Measurements from ENCODE around the gene EEF1AKMT1. TPM values are rescaled to one million over a fixed set of nuclear protein-coding genes. Genes with fewer than 3 reads are reported as not detected.
A peak's percentile ranks its signal among the peaks of the same experiment; 100 is the strongest.

The EEF1AKMT1 gene, protein sequence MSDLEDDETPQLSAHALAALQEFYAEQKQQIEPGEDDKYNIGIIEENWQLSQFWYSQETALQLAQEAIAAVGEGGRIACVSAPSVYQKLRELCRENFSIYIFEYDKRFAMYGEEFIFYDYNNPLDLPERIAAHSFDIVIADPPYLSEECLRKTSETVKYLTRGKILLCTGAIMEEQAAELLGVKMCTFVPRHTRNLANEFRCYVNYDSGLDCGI
- 9.0 TPM for total RNA-seq
- long read RNA-seq, transcript EEF1AKMT1-202 (5 exons, 1,042 nt): major isoform, 6 of 16 reads
- long read RNA-seq, partial matches to known transcripts: 5 of 16 reads
- long read RNA-seq, other reads (novel, unspliced or antisense): 5 of 16 reads

DNA sequence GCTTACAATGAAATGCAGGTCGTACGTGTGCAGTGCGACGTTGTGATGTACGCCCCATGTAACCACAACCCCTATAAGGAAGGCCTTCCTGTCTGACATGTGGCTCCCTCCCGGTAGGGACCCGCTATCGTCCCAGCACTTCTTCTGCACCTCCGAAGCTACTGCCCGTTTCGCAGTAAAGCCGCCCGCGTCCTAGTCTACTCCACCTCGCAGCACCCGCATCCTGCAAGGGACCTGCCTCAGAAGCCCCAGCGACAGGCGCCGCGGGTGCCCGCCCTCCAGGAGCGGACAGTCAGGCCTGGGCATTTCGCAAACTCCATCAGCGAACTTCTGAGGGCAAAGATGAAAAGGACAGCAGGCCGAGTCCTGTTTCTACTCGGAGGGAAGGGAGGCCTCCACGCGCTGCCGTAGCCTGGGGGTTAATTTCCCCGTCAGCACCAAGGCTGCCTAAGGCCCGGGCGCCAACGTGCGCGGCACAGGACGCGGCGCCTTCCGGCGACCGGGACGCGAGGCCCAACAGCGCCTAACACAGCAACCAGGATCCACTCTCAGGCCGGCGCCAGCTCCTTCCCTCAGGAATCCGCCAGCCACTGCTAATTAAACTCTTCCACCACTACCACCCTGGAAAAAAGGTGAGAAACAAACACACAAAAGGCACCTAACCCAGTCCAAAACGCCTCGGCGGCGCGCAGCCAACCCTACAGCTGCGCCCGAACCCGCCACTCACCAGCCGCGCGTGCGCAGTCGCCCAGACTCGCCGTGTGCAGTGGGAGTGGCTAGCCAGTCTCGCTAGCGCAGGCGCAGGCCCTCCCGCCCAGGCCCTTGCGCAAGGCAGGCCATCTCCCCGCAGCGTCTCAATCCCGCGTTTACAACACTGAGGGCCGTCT lies at the start of gene EEF1AKMT1:
EEF1AKMT1 (minus strand) TSS at position 768 of the 887 bp plus-strand sequence. CDS start 16,363 bp downstream, outside the sequence.
- peak; percentile 98 for DNase-seq (ENCODE audit: low spot score)

DNA sequence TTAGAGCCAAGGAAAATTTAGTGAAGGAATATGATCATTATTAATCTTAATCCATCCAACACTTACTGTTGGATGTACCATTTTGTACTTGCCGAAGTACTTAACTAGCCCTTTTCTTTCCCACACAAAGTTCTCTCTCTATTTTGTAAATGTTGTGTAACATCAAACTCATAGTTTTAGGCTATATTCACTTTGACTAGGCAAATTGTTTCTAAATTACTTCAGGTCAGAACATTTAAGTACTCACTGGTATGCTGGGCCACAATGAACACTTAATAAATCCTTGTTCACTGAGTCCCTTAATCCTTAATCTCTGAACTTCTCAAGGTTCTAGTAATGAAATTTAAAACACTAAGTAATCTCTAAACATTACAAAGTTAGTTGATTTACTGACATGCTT lies 49.3 kb upstream of the EEF1AKMT1 start:
- no peak for DNase-seq (ENCODE audit: low spot score)

DNA sequence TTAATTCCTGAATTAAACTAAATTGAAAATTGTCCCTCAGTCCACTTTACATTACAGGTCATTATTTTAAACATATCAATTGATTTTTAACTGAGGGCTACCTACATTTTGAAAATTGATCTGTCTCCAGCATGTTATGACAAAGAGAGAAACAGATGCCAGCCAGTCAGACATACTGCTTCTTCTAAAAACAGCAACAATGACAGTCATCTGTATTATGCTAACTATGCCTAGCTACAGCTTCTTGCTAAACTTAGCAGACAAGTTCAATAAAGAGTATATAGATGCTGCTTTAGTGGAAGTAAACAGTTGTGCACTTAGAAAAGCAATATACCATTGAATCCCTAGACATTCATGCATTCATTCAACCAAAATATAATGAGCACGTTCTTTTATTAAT lies 48.6 kb upstream of the EEF1AKMT1 start:
- no peak for DNase-seq (ENCODE audit: low spot score)

DNA sequence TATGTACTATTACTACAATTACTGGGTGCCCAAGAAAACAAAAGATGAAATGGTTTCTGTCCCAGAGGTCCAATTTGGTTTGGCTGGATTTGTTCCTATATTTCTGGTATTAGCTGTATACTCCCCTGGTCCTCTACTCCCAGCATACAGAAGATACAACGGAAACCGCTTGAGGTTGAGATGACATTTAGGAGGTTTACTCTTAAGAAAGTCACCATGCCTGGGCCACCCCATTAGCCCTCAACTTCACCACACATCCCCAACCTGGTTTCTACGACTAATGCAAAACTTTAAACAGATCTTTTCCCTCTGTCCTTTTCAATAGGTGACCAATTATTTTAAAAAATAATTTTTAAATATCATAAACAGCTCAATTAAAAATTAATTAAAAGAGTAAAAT lies 46.0 kb upstream of the EEF1AKMT1 start:
- DNase-seq (ENCODE audit: low spot score): no peak

DNA sequence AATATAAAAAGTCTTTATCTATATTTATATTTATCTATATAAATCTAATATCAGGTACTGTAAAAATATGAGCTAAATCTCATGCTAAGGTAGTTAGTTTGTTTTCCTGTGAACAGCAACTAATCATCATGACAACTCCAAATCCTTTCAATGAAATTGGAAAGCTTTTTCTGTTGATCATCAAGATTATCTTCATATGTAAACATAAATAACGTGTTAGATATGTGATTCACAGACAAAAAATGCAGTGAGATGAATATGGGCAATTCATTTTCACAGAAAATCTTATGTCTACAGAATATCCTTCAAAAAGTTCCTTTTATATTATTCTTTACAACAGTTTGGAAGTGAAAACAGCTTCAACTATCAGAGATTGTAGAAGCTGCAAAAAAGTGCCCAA lies 41.7 kb upstream of the EEF1AKMT1 start:
- no peak for DNase-seq (ENCODE audit: low spot score)

DNA sequence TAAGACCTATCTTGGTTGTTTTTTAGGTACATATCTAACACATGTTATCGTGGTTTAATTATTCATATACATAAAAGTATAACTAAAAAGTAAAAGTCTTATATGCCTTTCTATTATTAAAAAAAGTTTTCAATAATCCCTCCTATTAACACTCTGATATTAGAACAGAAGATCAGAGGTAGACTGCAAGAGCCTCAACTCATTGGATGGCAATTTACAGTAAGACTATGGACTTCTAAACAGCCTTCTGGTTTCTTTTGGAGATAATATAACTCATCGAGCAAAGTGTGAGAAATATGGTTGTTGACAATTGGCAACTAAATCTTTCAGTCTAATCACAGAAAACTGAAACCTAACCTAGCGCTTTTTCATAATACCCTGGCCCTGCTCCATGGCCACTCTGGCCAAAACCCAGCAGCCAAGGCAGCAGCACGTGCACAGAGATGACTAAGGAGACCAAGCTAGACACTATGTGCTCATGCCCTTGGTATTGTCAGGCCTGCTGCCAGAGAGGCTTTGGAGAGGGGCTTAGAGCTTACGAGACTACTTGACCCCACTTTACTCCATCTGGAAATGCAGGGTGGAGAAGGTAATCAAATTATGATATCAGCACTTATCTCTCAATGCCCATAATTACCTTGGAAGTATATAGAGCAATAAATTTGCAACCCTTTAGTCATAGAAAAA lies 40.6 kb upstream of the EEF1AKMT1 start:
- no peak for DNase-seq (ENCODE audit: low spot score)

DNA sequence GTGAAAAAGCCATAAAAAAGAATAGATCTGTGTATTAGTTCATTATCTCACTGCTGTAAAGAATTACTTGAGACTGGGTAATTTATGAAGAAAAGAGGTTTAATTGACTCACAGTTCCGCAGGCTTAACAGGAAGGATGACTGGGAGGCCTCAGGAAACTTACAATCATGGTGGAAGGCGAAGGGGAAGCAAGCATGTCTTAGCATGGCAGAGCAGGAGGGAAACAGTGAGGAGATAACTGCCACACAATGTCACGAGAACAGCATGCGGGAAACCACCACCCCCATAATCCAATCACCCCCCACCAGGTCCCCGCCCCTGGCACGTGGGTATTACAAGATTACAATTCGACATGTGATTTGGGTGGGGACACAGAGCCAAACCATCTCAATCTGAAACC lies 39.1 kb upstream of the EEF1AKMT1 start:
- no peak for DNase-seq (ENCODE audit: low spot score)

DNA sequence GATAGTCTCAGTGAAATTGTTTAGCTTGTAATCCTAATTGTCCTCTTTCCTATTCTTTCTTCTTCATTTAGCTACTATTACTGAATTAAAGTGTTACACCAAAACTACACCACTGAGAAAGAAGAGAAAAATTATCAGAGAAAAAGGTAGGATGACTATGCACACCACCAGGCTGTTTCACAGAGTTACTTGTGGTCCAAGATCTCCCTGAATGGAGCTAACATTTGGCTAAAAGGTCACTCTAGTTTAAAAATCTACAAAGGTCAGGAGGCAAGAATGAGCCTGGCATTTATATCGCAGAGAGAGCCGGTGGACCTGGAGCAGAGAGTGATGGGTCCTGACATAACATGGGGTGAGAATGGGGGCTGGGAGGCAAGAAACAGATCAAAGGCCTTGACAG lies 37.0 kb upstream of the EEF1AKMT1 start:
- DNase-seq (ENCODE audit: low spot score): no peak

DNA sequence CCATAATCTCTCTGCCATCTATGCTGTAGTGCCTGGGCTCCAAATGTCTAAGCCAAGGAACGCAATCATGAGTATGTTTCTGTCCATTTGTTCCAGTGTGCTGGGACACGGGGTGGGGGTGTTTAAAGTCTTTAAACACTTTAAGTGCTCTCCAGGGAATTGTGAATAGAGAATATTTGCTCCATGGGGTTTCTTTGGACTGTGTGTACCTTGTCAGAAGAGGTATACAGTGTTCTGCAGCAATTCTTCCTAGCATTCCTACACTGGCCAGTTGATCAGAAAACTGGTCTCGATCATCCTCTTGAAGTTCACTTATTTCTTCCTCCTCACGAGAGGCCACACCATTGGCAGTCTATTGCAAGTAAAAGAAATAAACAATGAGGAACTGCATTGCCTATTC lies 35.1 kb upstream of the EEF1AKMT1 start:
- no peak for DNase-seq (ENCODE audit: low spot score)

DNA sequence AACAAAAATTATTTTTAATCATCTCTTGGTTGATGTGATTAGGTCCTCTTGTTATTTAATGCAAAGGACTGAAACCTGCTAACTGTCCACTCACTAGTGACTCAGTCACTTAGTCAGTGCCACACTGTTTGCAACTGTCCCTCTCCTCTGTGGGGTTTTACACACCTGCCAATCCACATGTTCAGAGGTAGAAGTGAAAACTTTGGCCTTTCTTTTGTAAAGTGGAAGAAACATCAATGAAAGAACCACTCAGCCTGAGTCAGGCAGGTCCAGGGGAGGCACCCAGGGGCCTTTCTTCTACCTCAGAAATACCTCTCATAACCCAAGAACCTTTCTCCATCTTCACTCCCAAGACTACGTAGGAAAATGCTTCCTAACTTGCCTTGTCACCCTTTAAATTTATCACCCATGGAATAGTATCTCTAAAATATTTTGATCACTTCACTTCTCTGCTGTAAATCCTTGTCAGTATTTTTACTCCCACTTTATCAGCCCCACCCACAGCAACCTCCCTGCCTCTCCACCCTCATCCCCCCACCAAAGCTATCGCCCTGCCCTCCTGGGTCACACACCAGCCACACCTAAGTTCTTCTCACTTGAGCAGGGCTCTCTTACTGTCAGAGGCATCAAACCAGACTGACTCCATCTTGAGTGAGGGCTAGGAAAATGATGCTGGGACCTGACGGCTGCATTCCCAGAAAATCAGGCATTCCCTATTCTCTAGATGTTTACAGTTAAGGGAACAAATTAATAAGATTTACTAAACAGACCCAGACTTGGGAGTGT lies 29.6 kb upstream of the EEF1AKMT1 start:
- no peak for DNase-seq (ENCODE audit: low spot score)

DNA sequence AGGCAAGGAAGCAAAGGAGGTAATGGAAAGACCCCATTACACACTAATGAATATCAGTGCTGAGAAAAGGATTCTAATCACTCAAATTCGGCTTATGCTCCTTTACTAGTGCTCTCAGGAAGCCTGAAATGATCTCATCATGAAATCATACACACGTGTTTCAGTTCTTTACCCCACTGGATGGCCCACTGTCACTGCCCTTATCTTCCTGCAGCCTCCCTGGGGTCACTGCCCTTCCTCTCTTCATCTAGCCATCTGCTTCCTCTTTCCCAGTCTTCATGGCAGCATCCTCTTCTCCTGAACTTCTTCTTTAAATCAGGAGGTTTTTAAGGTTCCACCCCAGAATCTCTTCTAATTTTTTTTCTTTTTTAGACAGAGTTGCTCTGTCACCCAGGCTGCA lies 27.9 kb upstream of the EEF1AKMT1 start:
- no peak for DNase-seq (ENCODE audit: low spot score)

DNA sequence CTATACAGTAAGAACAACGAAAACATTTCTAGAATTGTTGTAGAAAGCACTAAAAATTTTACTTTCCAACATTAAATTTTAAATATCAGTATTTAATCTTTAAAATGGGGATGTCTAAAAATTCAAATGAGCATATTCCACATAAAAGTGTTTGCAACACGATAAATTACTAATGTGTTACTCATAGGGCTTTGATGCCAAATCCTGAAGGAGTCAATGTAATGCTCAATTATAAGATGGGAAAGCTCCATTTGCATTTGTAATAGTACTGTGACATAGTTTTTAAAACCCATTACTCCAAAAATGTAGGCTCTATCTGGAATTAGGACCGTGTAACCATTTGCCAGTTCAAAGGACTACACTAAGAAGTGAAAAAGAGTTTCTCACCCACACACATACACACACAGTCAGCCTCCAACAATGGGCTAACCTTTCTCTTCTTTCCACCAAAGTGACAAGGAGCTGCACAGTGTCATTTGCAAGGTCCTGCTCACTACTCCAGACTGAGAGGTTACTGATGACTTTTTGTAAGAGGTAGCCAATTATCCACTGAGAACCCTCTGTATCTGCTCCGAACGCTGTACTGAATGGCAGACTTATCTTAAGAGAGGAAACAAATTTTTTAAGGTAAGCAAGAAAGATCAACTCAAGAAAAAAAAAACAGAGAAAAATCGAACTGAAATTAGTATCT lies 26.1 kb upstream of the EEF1AKMT1 start:
- DNase-seq (ENCODE audit: low spot score): no peak

DNA sequence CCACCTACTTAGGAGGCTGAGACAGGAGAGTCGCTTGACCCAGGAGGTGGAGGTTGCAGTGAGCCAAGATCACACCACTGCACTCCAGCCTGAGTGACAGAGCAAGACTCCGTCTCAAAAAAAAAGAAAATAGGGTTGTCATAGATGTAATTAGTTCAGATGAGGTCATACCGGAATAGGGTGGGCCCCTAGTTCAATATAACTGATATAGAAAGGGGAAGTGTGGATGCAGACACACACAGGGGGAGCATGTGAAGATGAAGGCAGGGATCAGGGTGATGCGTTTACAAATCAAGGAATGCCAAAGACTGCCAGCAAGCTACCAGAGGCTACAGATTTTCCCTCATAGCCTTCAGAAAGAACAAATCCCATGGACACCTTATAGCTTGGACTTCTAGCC lies 24.3 kb upstream of the EEF1AKMT1 start:
- no peak for DNase-seq (ENCODE audit: low spot score)

DNA sequence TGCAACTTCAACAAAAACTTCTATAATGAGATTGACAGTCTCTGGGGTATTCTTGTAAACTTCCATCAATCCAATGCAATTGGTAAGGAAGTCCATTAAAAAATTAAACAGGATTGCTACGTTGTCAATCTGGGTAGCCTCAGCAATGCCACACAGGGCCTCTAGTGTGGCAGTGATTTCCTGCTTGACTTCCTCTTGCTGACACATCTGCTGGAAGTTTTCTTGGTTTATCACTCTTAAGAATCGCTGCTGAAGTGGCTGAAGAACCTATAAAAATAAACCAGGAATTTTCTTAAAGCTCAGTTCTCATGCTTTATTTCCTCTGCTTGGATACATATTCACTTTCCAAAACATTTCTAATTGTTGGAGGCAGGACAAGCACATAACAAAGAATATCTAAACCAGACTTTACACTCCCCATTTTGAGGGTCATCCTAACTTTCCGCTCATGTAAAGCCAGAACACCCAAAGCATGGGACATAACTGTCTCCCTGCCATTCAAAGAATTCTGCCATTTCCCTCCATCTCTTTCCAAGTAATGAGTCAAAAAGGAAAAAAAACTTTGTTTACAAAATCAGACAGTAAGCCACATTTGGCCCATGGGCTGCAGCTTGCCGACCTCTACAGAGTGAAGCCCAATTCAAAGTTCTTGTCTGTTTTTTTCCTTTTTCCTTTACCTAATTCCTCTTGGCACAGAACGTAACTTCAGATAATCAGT lies 23.2 kb upstream of the EEF1AKMT1 start:
- DNase-seq (ENCODE audit: low spot score): no peak

DNA sequence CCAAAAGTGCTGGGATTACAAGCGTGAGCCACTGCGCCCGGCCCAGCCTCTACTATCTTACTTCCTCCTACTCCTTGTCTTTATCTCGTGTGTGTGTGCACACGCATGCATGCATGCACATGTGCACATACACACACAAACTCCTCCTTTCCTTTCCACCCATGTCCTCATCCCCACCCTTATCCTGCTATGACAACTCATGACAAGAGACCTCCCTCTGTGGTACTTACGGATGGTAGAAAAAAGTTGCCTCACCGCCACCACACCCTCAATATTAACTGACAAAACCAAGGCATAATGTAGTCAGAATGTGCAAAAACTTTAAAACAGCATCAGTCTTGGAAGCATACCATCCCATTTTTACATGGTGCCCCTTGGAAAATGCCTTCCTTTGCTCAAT lies 15.9 kb upstream of the EEF1AKMT1 start:
- no peak for DNase-seq (ENCODE audit: low spot score)

DNA sequence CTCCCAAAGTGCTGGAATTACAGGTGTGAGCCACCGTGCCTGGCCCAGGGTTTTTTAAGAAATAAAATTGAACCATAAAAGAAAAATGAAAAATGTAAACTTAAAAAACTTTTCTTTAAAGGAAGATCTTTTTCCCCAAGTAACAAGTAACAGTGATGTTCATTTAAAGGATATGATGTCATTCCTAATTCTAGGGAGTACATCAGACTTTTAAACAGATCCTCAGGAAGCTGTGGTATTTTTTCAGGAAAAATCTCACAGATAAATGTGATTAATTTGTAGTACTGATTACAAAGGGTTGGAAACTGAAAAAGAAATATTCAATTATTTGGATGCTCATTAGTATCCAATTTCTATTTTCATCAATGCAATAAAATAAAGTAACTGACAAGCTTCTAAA lies 14.6 kb upstream of the EEF1AKMT1 start:
- DNase-seq (ENCODE audit: low spot score): no peak

DNA sequence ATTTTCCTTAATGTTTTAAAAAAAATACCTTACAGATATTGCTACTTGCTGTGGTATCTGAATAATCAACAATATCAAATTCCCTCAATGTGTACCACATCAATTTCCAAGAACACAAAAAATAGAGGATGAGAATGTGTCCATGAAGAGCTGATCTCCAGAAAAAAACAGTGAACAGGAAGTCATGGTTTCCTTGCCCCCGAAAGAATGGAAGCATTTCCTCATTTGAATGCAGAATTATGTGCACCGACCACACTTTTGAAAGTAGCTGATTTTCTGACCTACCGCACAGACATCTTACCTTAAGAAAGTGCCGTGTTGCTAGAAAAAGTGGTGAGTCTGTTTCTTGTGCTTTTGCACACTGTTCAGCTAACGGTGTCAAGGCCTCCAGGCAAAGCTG lies 13.4 kb upstream of the EEF1AKMT1 start:
- no peak for DNase-seq (ENCODE audit: low spot score)

DNA sequence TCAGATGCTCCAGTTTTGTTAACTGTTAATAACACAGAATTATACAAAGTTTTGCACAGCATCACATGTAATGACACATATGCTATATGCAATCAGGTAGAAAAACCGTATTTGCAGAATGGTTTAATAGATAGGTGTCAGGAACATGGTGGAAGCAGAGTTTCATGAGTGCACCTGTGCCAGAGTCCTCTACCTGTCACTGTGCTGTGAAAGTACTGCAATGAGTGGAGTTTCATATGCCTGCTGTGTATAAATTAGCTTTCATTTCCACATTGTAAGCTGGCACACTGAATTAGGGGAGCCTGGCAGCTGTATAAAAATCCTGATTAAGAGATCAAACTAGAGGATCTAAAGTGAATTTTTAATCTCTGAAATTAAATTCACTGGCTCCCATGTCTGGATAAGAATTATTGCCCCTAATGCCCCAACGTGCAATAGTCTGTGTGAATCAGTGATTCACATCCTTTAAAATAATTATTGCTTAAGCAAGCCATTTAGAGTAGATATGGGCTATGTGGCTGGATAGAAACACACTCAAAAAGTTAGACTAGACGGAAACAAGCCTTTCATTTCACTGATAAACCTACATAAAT lies 8.5 kb upstream of the EEF1AKMT1 start:
- no peak for DNase-seq (ENCODE audit: low spot score)

DNA sequence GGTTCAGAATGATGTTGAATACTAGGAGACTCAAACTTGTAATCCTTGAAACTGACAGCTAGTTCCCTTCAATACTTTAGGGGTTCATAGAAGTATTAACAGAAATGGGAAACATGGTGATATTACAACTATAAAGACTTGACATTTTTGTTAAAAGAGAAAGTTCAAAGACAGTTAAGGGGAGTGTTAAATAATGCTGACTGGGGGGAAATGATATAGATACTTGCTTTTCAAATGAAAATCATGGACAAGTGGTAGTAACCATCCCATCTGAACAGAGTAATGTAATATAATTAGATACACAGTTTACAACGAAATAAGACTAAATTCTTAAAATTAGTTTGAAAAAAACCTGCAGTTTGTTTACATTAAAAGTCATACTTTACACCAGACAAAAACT lies 6.6 kb upstream of the EEF1AKMT1 start:
- DNase-seq (ENCODE audit: low spot score): no peak

DNA sequence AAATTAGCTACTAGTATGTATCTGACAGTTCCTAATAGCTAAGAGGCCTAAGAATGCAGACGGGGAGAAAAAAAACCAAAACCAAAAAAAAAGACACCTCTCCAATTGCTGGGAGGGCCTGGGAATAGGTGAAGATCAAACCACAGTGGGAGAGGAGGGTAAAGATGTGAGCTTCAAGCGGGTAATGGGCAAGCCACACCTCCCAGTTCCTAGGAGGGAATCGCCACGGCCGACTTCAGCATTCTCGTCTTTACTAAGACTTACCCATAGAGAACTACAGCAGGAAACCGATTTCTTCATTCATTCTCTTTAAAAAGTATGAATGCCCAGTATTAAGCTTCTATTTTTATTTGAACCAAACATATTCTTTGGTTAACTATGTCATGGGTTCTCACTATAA lies 5.6 kb upstream of the EEF1AKMT1 start:
- DNase-seq (ENCODE audit: low spot score): no peak
